DND-41 (cell line): ENCODE results near the gene ADD1.

Source experiments
- ATAC-seq: fragments of 200-7000 bp; cut with Tn5 transposase; 3 replicates; pipeline ENCODE4 v1.9.1; 2021; ENCODE audit warnings: low read depth; ENCODE audit not compliant: insufficient read depth
- DNase-seq: peaks from one replicate; pipeline ENCODE4 v3.0.0-alpha.2; 2020
- H2AFZ ChIP-seq: 2 replicates; pipeline ENCODE4 v1.6.0; 2012; ENCODE audit warnings: low read depth, low read length
- H3K27ac ChIP-seq: 2 replicates; pipeline ENCODE4 v1.5.1; 2012; ENCODE audit warnings: low read length, inconsistent platforms
- H3K27me3 ChIP-seq: fragments of 200-600 bp; sonication (generic); 2 replicates; pipeline ENCODE4 v1.6.0; 2012; ENCODE audit warnings: low read length, mild to moderate bottlenecking, inconsistent platforms; ENCODE audit not compliant: insufficient read depth, poor library complexity
- H3K36me3 ChIP-seq: 2 replicates; pipeline ENCODE4 v1.5.1; 2012; ENCODE audit warnings: low read length, inconsistent platforms; ENCODE audit not compliant: insufficient read depth
- H3K4me1 ChIP-seq: 2 replicates; pipeline ENCODE4 v1.5.1; 2012; ENCODE audit warnings: mild to moderate bottlenecking, low read length; ENCODE audit not compliant: insufficient read depth
- H3K4me2 ChIP-seq: 2 replicates; pipeline ENCODE4 v1.6.0; 2012; ENCODE audit warnings: mild to moderate bottlenecking, moderate library complexity, low read length, inconsistent platforms; ENCODE audit not compliant: insufficient read depth
- H3K4me3 ChIP-seq, 2 experiments: fragments of 200-600 bp in 1 of 2; shearing (Covaris generic) in 1 of 2; 2 replicates each; pipeline ENCODE4 v1.5.1; 2012 to 2016; ENCODE audit warnings: inconsistent platforms in 2 of 2, low read length in 2 of 2, mild to moderate bottlenecking in 2 of 2, low read depth in 1 of 2, moderate library complexity in 1 of 2
- H3K79me2 ChIP-seq: 2 replicates; pipeline ENCODE4 v1.6.0; 2012; ENCODE audit warnings: low read length, inconsistent platforms; ENCODE audit not compliant: insufficient read depth
- H3K9ac ChIP-seq: 2 replicates; pipeline ENCODE4 v1.6.0; 2012; ENCODE audit warnings: low read depth, mild to moderate bottlenecking, inconsistent platforms, low read length, moderate library complexity
- H3K9me3 ChIP-seq: 2 replicates; pipeline ENCODE4 v1.5.1; 2012; ENCODE audit warnings: low read length, moderate library complexity, mild to moderate bottlenecking, inconsistent platforms; ENCODE audit not compliant: insufficient read depth, severe bottlenecking
- H4K20me1 ChIP-seq: 2 replicates; pipeline ENCODE4 v1.6.0; 2012; ENCODE audit warnings: low read length; ENCODE audit not compliant: insufficient read depth
- EZH2 ChIP-seq: IDR thresholded peaks from 3 replicates; pipeline ENCODE4 v1.6.1; 2012; ENCODE audit warnings: borderline replicate concordance, low read depth, mild to moderate bottlenecking, moderate library complexity, low read length, inconsistent platforms; ENCODE audit not compliant: severe bottlenecking
- TF ChIP-seq, protein P1 (sequence below): IDR thresholded peaks from 2 replicates; pipeline ENCODE4 v1.5.1; 2012; ENCODE audit warnings: borderline replicate concordance, low read length, moderate library complexity, mild to moderate bottlenecking; ENCODE audit not compliant: poor library complexity, severe bottlenecking; ENCODE audit errors: extremely low read depth

Gene ADD1

GRCh38 chr4:2855584-2855983 lies 11.9 kb downstream of the ADD1 start:
- Histone ChIP-seq H3K4me1 (peaks cover 11% of the 10 kb centered on the region), H3K27me3 (no peaks in the 10 kb centered on the region), H3K9me3 (no peaks in the 10 kb centered on the region), H3K27ac (no peak overlapping the region), H3K4me3 (no peak overlapping the region), H4K20me1 (peaks cover 59% of the 10 kb centered on the region), H3K4me2 (no peak overlapping the region), H2AFZ (no peak overlapping the region), H3K9ac (no peak overlapping the region), H3K36me3 (peaks cover 22% of the 10 kb centered on the region), H3K79me2 (peaks cover 98% of the 10 kb centered on the region)
- TF ChIP-seq, protein P1, sequence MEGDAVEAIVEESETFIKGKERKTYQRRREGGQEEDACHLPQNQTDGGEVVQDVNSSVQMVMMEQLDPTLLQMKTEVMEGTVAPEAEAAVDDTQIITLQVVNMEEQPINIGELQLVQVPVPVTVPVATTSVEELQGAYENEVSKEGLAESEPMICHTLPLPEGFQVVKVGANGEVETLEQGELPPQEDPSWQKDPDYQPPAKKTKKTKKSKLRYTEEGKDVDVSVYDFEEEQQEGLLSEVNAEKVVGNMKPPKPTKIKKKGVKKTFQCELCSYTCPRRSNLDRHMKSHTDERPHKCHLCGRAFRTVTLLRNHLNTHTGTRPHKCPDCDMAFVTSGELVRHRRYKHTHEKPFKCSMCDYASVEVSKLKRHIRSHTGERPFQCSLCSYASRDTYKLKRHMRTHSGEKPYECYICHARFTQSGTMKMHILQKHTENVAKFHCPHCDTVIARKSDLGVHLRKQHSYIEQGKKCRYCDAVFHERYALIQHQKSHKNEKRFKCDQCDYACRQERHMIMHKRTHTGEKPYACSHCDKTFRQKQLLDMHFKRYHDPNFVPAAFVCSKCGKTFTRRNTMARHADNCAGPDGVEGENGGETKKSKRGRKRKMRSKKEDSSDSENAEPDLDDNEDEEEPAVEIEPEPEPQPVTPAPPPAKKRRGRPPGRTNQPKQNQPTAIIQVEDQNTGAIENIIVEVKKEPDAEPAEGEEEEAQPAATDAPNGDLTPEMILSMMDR, result no peak
- no peak for TF ChIP-seq EZH2
- ATAC-seq, result no peak
- no peak for DNase-seq

DNA sequence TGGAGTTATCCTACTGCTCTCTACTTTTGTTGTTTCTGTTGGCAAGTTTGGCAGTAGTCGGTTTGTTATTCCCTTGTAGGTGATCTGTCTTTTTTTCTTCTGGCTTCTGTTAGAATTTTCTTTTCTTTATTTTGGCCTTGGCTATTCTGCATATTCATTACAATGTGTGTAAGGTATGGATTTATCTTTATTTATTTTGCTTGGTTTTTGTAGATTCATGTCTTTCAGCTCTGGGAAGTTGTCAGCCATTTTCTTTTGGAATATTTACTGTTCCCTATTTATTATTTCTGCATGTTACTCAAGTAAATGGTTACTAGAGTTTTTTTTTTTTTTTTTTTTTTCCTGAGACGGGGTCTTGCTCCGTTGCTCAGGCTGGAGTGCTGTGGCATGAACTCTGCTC lies 12.6 kb downstream of the ADD1 start:
- Histone ChIP-seq H3K27ac (no peak overlapping the region), H3K36me3 (peaks cover 22% of the 10 kb centered on the region), H3K9me3 (no peaks in the 10 kb centered on the region), H2AFZ (no peak overlapping the region), H3K4me2 (no peak overlapping the region), H4K20me1 (peaks cover 58% of the 10 kb centered on the region), H3K4me1 (peaks cover 4% of the 10 kb centered on the region), H3K79me2 (peaks cover 98% of the 10 kb centered on the region), H3K9ac (no peak overlapping the region), H3K27me3 (no peaks in the 10 kb centered on the region), H3K4me3 (no peak overlapping the region)
- DNase-seq (no peak), ATAC-seq (no peak)
- TF ChIP-seq, protein P1, result no peak
- TF ChIP-seq EZH2, result no peak

- Histone ChIP-seq H3K4me2 (no peak overlapping the region), H3K4me1 (peaks cover 1% of the 10 kb centered on the region; the same call in 1 of the 2 replicates), H4K20me1 (peaks cover 62% of the 10 kb centered on the region), H3K9me3 (no peaks in the 10 kb centered on the region), H3K4me3 (no peak overlapping the region), H3K9ac (no peak overlapping the region), H2AFZ (no peak overlapping the region), H3K27me3 (no peaks in the 10 kb centered on the region), H3K36me3 (peaks cover 22% of the 10 kb centered on the region), H3K27ac (no peak overlapping the region), H3K79me2 (peaks cover 99% of the 10 kb centered on the region)
- no peak for DNase-seq
- TF ChIP-seq, protein P1, result no peak
- ATAC-seq, result no peak
Measured at GRCh38 chr4:2857349-2857927, 13.8 kb downstream of the ADD1 start.
